ENCODE results near the gene SRBD1. TPM values are rescaled to one million over a fixed set of nuclear protein-coding genes. Genes with fewer than 3 reads are reported as not detected.

The SRBD1 gene
- total RNA-seq, 1 donor from 2014 or later: 6.3 TPM

- intact Hi-C loops (cut with micrococcal nuclease): no loop called here
- no peak for ATAC-seq
- no peak for DNase-seq
Observed at GRCh38 chr2:45497355-45497754, 113.7 kb downstream of the SRBD1 start.

GRCh38 chr2:45496869-45497268 is 114.2 kb downstream of the SRBD1 start:
- intact Hi-C loops (cut with micrococcal nuclease): no loop called here
- ATAC-seq (no peak), DNase-seq (no peak)

DNA sequence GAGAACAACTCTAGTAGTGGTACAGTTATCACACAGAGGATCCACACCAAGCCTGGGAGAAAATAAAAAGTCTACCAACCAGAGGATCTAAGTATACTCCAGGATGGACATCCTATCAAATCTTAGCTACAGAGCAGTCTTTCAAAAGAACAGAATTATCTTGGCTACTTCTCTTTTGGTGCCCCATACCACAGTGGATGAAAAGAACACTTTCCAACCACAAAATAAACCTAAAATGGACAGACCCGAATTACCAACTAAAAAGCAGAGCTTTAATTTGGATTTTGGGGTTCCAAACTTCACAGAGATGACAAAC is 116.1 kb downstream of the SRBD1 start:
- intact Hi-C loops (cut with micrococcal nuclease): loop anchor here (2.0 kb wide), 1 partner anchor 514 kb away; no protein-coding TSS in a partner anchor
- no peak for ATAC-seq
- no peak for DNase-seq

DNA sequence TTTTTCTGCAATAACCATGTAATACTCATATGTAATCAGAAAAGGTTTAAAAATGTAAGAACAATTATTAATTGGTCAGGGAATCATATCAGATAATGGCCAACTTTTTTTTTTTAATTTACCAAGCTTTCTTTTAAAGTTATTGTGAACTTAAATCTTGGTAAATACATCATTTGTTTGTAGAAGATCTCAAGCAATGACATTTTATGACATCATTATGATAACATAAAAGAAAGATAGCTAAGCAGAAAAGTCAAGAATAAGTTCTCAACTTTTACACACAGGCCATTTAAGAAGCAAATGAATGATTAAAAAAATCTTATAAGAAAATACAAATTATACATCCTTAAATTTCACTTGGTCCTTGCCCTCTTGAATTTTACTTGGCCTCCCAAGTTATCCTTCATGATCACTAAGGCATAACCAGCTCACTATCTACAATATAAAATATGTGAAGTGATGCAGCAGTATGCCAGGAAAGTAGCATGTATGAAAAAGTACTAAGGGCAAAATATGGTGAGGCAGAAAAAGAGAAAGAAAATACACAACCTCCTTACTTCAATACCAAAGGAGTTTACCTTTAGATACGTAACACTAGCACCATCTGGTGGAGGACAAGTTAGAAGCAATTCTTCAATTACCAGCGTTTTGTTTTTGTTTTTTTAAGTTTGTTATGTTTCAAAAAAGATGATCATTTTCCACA is 116.6 kb downstream of the SRBD1 start:
- intact Hi-C loops (cut with micrococcal nuclease): loop anchor here (2.0 kb wide), 1 partner anchor 514 kb away; no protein-coding TSS in a partner anchor
- DNase-seq (no peak), ATAC-seq (no peak)

GRCh38 chr2:45484965-45485364 is 126.1 kb downstream of the SRBD1 start:
- ATAC-seq (no peak), DNase-seq (no peak)
- intact Hi-C loops (cut with micrococcal nuclease): no loop called here

GRCh38 chr2:45483997-45484396 is 127.1 kb downstream of the SRBD1 start:
- intact Hi-C loops (cut with micrococcal nuclease): no loop called here
- no peak for ATAC-seq

GRCh38 chr2:45477546-45477945 is 133.5 kb downstream of the SRBD1 start:
- ATAC-seq (no peak), DNase-seq (no peak)
- intact Hi-C loops (cut with micrococcal nuclease): no loop called here

More at GRCh38 chr2:45483997-45484396, 127.1 kb downstream of the SRBD1 start:
- no peak for DNase-seq

DNA sequence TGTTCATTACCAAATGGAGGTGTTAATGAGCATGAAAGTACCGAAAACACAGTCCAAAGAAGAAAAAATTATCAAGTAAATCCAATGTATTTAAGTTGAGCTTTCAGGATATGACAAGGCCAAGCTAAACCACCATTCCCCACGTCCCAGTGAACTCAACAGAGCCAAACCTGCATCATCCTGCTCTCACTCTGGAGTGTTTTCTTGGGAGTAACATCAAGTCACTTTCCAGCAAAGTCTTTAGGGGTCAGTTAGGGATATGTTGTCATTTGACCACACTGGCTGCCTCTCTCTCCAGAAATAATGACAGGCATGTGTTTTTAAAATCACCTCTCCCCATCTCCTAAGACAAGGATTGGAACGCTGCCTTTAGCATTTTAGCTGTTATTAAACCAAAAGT is 140.5 kb downstream of the SRBD1 start:
- no peak for DNase-seq
- intact Hi-C loops (cut with micrococcal nuclease): no loop called here
- peak; percentile 94 for ATAC-seq

DNA sequence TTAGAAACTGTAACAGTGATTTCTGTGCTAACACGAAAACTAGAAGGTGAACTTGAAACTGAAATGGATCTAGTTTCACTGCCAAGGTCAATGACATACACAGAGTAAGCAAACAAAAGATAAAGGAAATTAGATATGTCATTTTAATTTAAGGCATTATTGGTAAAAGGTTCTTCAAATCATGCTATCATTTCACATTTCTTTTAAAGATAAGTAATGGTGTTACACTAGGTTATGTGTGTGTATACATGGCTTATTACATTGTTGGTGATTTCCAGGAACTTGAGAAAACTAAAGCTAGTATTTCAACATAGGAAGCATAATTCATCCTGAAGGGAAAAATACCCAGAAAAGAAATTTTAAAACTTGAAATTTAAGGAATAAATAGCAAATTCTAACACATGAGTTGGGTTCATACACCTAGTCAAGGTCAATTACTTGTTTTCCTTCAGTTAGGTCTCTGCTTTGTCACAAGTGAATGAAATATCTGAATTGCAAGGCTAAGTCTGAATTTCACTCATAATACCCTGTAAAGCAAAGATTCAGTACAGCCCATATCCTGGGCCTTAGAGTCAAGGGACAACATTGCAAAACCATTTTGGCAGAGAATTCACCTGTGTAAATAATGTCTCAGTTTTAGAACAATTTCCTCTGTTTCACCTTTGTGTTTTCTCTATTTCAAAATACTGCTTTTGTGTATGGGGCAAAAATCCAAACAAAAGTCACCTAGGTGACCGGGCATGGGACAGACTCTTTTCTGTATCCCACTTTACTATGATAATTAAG is 141.6 kb downstream of the SRBD1 start:
- intact Hi-C loops (cut with micrococcal nuclease): no loop called here
- no peak for DNase-seq
- peak; percentile 86 for ATAC-seq

- no peak for ATAC-seq
- no peak for DNase-seq
- intact Hi-C loops (cut with micrococcal nuclease): no loop called here
Observed at GRCh38 chr2:45468279-45468678, 142.8 kb downstream of the SRBD1 start.

- ATAC-seq (no peak), DNase-seq (no peak)
- intact Hi-C loops (cut with micrococcal nuclease): no loop called here
Observed at GRCh38 chr2:45466053-45466452, 145.0 kb downstream of the SRBD1 start.

DNA sequence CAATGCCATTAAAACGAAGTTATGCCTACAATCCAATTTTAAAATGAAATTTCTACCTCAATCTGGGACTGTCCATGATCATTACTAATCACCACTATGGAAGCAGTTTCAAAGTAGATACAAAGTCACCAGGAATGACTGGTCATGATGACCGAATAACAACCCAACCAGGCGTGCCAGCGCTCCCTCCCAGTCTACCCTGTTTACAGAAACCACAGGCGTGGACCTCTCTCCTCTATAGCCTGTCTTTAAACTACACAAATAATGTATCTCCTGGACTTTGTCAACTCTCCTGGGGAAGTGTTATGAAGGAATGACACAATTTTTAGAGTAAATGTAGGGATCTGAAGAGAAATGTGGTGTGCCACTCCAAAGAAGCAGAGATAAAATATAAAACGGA is 150.2 kb downstream of the SRBD1 start:
- DNase-seq (no peak), ATAC-seq (no peak)
- intact Hi-C loops (cut with micrococcal nuclease): no loop called here

DNA sequence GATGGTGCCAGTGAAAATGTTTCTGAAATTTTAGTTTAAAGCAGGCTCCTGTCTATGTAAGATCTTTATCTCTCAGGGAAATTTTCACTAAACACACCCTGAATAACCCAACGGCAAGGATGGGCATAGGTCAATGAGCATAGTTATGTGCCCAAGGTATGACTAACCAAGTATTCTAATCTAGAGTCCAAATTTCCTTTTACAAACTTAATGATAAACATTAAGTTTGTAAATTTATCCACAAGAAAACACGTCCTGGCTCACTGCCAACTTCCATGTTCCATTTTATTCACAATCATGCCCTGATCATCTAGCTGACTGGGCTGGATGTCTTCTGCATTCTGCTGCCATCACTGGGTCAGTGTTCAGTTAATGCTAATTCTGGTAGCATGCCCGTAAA is 151.2 kb downstream of the SRBD1 start:
- DNase-seq (no peak), ATAC-seq (no peak)
- intact Hi-C loops (cut with micrococcal nuclease): no loop called here

- ATAC-seq: peak; percentile 92
- DNase-seq: no peak
Observed at GRCh38 chr2:45458909-45459563, 152.0 kb downstream of the SRBD1 start.

DNA sequence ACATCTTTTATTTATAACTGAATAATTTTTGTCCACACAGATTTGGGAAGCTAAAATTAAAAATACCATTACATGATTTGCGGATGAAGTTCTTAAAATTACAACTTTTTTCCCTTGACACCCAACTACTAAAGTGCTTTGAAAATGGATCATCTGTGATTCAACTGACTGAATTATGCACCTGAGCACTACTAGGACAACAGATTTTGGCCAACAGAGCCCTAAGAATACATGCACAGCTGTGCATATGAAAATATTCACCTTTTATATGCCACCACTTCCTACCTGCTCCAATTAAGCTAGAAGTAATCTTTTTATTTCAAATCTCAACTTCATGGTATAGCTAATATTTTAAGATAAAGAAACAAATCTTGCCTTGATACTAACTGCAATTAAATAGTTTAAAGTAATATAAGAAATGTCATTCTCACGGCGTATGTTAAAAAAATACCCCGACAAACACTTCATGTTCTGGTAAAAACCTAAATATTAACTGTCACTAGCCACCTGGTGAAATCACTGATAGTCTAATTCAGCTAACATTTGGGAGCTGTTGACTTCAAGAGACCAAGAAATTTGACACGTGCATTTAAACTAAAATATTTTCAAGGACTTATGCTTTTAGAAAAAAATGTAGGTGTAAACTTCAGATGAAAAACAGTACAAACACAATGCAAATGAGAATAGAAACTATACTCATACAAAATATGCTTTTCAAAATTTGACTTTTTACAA is 153.7 kb downstream of the SRBD1 start:
- ATAC-seq (no peak), DNase-seq (no peak)
- intact Hi-C loops (cut with micrococcal nuclease): no loop called here

More at GRCh38 chr2:45458909-45459563, 152.0 kb downstream of the SRBD1 start:
- intact Hi-C loops (cut with micrococcal nuclease): no loop called here

DNA sequence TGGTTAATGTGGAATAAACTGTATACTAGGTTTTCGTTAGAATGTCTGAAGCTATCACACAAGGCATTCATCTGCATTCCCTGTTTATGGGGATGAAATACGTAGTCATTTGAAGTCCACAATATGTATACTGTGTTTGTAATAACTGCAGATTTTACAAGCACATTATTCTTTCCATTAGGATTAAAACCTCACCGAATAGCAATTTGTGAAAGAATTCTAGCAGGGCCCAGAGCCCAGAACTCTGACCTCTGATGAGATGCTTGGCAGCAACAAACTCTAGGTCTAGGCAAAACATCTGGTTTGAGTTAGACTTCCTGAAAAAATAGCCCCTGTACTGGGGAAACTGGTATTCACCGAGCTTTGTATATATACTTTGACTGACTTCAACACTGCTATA is 158.2 kb downstream of the SRBD1 start:
- peak; percentile 30 for DNase-seq
- intact Hi-C loops (cut with micrococcal nuclease): no loop called here
- peak; percentile 82 for ATAC-seq

DNA sequence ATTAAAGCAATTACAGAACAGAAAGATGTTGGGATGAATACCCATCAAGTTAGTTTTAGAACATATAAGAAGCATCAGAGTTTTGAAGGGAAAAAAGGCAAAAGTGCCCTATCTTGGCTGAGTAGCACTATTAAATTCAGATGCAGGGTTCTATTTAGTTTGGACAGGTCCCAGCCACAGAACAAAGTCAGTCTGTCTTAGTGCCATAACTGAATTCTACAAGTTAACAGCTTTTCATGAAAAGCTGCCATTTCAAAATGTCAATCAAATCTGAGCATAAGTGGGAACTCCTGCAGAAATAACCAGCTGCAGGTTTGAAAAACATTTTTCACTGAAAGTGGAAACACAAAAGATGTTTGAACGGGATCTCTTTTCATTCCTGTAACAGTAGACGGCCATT is 160.4 kb downstream of the SRBD1 start:
- intact Hi-C loops (cut with micrococcal nuclease): no loop called here
- ATAC-seq (no peak), DNase-seq (no peak)

DNA sequence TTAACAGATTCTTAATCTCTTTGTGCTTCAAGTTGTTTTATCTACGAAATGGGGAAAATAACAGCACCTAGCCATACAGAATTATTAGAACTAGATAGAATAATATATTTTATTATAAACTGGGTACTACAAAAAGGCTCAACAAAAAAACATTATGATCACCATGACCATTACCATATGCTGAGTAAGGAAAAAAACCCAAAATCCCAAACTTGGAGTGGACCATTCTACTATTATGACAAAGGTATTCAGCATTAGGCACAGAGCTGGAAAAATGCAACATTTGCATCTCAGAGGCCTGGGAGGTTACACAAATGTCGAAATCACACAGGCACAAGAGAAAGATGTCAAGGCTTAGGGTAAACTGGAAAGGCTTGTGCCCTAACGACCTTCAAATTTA is 162.8 kb downstream of the SRBD1 start:
- ATAC-seq (no peak), DNase-seq (no peak)
- intact Hi-C loops (cut with micrococcal nuclease): no loop called here

DNA sequence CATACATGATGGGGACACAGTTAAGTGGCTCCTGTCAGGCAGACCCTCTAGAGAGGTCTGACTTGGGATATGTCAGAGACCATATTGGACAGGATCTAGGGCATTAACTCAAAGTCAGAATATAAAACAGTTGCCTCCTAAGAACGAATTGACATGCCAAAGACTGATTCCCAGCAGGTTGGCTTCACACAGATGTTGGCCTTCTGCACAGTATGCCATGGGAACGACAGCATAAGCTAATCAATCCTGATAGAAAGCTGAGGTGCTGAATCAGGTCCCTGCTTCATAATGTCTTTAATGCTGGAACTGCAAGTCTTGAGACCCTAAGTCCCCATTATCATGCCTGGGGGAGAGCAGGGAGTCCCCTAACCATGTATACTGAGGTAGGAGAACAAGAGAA is 165.1 kb downstream of the SRBD1 start:
- intact Hi-C loops (cut with micrococcal nuclease): no loop called here
- no peak for DNase-seq
- ATAC-seq: no peak

DNA sequence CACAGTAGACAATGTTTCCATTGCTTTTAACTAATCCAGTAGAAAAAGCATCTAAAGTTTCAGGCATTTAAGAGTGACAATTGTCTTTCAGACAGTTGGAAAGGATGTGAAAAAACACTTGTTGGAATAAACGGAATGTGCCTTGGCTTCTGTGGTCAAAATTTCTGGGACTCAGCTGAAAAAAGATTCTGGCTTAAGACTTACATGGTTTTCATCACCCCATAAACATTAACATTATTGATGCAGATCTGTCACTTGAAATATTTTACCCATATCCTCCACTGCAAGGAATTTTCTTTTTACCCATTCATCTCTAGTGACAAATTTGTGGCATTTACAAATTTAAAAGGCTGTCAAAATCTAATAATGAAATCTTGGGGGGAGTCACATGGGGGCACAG is 166.0 kb downstream of the SRBD1 start:
- ATAC-seq: no peak
- no peak for DNase-seq
- intact Hi-C loops (cut with micrococcal nuclease): no loop called here

All from left ventricle myocardium superior (tissue), 1 donor.